Activated CD4-positive, alpha-beta T cell treated with anti-CD3 and anti-CD28 coated beads, Interleukin-2, amount 50 U/mL, for 1 hour (primary cell): ENCODE data around the gene INMT.
"Not testable (repeated sequence)": the region's sequence is repeated elsewhere in the genome, so short reads cannot be mapped to it uniquely, and the experiment has no call there.

Source experiments
- DNase-seq: peaks from one replicate; pipeline ENCODE4 v3.0.0-alpha.2; 2020

The INMT gene

DNA sequence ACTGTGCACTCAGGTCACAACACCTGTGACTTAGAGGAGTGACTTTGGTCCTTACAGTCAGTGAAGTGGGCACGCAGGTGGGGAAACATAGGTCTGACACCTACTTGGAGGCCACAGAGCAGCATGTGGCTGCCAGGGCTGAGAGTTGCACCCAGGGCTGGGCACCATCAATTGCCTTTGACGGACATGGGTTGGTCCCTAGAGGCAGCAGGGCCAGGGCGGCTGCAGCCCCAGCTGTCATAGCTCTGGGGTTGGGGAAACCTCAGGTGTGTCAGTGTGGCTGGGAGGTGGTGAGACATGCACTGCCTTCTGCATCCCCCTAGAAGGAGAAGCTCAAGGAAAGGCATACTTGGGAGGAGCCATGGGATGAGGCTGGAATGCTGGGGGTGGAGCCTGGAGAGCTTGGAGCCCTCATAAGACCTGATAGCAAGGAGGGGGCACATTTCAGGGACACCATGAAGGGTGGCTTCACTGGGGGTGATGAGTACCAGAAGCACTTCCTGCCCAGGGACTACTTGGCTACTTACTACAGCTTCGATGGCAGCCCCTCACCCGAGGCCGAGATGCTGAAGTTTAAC lies at the start of gene INMT:
Gene INMT, plus strand, starts transcription at position 440 of the 578 bp plus-strand sequence. Its CDS starts 16 bp downstream, at position 456.
- DNase-seq = no peak

DNA sequence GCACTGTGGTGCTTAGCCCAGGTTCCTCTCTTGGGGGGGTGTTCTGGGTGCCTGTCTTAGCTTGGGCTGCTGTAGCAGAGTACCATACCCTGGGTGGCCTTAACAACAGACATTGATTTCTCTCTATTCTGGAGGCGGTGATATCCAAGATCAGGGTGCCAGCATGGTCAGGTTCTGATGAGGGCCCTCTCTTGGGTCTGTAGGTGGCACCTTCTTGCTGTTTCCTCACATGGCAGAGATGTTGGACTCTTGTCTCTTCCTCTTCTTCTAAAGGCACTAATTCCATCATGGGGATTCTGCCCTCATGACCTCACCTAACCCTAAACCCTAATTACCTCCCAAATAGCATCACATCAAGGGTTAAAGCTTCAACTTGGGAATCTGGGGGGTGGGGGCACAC lies 49.7 kb upstream of the INMT start:
- peak; percentile 18 for DNase-seq

- no peak for DNase-seq
These were observed 48.2 kb upstream of the INMT start for GRCh38 chr7:30703756-30704155.

DNA sequence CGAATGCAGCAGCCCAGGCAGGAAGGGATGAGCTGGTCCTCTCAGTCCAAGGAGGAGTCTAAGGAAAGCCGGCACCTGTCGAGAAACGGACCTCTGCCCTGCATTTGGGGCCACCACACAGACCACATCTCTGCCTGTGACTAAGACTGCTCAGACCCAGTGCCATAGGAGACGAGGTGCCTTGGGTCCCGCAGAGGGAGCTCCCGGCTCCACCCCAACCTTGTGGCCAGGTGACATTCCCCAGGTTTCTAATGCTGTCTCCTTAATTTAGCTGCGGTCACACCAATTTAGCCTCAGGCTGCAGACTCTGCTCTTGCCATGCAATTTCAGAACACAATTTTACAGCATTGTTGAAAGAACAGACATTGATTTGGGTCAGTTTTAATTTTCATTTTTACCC lies 46.9 kb upstream of the INMT start:
- DNase-seq = no peak

DNA sequence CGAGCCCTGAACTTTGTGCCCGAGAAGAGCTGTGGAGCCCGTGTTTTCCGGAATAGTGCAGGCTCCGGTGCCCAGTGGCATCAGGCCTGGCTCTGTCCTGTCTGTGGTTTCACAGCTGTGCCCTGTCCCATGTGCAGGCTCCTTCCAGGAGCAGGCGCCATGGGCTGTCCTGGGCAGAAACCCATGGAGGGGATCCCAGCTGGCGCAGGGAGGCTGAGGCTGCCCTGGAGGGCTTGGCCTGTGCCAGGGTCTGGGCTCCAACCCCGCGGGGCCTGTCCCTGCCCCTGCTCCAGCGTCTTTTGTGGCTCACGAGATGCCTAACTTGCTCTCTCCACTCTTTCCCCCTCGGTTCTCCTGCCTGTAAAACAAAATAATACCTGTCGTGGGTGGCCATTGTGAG lies 46.3 kb upstream of the INMT start:
- DNase-seq = no peak

- DNase-seq = no peak
These were observed 45.6 kb upstream of the INMT start for GRCh38 chr7:30706316-30706715.

GRCh38 chr7:30706908-30707307 lies 45.0 kb upstream of the INMT start:
- no peak for DNase-seq

DNA sequence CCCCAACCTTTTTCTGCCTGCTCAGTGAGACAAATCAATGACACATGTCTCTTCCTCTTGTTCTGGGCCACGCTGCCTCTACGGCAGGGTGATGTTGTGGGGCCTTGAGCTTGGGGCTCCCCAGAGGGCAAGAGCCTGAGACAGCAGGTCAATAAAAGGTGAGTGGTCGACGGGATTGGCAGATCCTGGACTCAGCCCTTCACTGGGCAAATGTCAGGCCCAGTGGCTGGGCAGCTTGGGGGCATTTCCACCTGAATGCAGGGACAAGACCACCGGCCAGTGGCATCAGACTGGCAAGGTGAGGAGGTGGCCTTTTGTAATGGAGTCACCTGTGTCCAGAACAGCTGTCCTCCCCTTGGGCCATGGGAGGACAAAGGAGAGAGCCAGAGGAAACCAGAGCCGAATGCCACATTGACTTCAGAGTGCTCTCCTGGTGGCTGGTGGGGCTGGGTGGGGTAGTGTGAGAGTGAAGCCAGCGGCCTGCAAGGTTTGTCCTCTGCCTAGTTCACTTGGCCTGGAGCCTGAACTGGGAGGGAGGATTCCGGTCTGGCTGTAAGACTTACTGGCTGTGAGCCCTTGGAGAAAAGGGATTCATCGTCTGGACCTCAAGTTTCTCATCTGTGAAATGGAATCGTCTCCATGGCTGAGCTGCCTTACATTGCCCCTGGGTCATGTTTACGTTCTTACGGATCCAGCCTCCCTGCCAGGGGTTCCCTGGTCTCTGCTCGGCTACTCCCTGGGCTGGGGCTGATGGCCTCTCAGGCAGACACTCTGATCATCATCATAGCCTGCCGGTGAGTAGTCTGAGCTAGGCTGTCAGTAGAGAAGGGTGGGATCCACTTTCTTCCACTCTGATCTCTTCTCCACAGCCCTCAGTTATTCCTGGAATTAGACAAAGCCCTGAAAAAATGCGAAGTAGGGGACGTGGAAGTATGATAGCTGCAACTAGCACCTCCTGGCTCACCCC lies 44.3 kb upstream of the INMT start:
- no peak for DNase-seq

DNA sequence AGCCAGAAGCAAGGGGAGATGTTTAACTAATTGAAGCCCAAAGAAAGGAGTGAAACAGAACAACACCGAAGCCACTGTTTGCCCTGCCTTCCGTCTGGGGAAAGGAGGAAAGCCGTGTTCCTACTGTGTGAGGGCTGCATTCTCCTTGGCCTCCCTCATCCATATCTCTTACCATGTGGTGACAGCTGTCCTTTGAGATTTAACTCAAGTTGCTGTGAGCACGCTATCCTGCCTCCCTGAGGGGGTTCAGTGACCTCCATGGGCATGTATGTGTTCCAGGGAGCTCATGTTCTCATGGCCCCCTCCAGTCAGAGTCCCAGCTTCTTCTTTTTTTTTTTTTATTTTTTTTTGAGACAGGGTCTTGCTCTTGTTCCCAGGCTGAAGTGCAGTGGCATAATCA lies 43.5 kb upstream of the INMT start:
- DNase-seq = no peak

DNA sequence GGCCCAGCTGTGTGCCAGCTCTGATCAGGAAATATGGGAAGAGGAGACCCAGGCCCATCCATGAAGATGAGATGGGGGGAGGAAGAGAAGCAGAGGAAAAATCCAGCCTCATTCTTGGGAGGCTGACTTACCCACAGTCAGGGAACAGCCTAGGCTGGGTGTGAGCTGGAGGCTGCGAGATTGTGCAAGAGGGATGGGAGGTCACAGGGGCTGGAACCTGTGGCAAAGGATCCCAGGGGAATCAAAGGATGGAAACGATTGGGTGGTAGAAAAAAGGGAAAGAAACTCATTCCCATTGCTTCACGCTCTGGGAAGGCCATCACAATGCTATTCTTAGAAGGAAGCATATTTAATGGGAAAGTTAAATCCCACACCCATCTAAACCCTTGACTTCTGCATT lies 43.0 kb upstream of the INMT start:
- no peak for DNase-seq

DNA sequence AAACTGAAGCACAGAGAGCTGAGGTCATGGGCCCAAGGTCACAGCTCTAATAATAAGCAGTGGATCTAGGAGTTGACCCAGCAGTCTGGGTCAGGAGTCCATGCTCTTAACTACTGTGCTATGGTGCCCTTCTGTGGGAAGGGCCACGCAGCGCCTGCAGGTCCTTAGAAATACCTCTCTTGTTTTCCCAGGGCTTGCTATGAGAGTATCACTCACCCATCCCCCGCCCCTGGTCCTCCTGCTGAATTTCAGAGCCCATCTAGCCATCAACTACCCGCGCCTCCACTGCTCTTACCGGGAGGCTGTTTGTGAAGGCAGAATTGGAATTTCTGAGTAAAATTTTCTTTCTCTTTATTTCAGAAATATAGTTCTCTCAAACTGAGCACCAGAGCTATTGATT lies 42.4 kb upstream of the INMT start:
- DNase-seq = no peak

DNA sequence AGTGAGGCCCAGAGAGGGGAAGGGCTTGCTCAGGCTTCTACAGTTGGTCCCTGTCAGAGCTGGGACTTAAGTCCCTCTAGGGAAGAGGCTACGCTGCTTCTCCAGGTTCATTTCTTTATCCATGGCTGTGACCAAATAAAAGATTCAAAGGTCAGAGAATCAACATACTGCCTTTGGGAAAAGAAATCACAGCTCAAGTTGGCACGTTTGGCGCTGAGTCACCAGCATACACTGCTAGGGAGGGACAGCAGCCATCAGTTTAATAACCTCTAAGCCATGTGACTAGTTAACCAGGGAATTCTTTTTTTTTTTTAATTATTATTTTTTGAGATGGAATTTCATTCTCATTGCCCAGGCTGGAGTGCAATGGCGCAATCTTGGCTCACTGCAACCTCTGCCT lies 41.3 kb upstream of the INMT start:
- no peak for DNase-seq

DNA sequence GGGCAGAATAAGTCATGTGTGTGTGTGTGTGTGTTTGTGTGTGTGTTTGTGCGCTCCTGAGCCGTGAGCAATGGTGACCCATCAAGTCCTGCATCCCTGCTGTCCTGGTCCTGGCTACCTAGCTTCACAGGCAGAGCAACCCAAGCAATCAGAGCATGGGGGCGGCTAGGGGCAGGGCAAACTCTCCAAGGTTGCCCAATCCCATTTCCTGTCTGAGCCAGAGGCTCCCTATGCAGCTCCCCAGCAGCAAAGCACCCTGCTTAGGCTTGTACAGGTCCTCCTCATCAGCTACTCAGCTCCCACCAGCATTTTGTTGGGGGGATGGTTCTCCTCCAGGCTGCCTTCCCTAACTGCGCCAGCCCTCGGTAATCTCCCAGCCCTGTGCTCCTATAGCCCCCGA lies 38.5 kb upstream of the INMT start:
- no peak for DNase-seq

- no peak for DNase-seq
These were observed 37.8 kb upstream of the INMT start for GRCh38 chr7:30714129-30714528.

GRCh38 chr7:30717181-30717580 lies 34.8 kb upstream of the INMT start:
- DNase-seq = no peak

- not testable (repeated sequence) for DNase-seq
These were observed 32.5 kb upstream of the INMT start for GRCh38 chr7:30719434-30719833.

DNA sequence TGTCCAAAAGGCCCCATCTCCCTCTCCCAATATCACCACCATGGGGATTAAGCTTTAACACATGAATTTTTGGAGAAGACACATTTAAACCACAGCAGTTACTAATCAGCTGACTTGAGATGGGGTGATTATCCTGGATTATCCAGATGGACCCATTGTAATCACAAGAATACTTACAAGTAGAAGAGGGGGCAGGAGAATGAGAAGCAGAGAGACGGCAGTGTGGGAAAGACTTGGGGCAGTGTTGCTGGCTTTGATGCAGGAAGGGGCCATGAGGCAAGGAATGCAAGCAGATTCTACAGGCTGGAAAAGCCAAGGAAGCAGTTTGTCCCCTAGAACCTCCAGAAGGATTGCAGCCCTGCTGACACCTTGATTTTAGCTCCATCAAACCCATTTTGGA lies 30.7 kb upstream of the INMT start:
- no peak for DNase-seq

DNA sequence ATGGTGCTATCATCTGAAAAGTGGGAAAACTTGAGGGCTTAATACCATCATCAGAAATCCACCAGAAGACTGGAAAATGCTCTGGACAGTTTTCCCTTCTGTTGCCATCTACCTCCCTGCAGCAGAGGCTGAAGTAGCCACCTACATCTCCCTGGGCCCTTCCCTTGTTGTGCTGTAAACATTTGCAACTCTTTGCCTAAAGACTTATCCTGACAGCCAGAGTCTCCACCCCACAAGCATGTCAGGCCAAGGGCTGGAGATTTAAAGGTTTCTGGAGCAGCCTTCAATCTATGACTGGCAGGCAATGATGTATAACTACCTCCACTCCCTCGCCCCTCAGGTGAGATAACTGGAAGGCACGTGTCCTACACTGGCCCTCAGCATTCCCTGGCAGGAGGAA lies 29.7 kb upstream of the INMT start:
- no peak for DNase-seq

- no peak for DNase-seq
These were observed 29.3 kb upstream of the INMT start for GRCh38 chr7:30722671-30723070.

DNA sequence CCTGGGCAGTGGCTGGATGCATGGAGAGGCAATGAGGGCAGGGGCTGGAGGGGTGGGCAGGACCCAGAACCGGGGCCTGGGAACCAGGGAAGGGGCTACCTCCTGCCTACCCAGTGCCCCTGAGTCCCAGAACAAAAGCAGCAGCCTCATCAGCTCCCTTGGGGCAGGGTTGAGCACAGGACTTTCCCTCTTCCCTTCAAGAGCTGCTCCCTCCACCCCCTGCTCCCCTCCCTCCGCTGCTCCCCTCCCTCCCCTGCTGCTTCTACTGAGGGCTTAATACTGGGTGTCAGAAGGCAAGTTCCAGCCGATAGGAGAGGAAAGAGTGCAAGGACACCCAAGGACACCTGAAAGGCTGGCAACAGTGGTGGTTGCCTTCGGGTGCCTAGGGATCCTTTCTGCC lies 28.2 kb upstream of the INMT start:
- no peak for DNase-seq

- DNase-seq = peak; percentile 14
These were observed 25.5 kb upstream of the INMT start for GRCh38 chr7:30726296-30727006.

DNA sequence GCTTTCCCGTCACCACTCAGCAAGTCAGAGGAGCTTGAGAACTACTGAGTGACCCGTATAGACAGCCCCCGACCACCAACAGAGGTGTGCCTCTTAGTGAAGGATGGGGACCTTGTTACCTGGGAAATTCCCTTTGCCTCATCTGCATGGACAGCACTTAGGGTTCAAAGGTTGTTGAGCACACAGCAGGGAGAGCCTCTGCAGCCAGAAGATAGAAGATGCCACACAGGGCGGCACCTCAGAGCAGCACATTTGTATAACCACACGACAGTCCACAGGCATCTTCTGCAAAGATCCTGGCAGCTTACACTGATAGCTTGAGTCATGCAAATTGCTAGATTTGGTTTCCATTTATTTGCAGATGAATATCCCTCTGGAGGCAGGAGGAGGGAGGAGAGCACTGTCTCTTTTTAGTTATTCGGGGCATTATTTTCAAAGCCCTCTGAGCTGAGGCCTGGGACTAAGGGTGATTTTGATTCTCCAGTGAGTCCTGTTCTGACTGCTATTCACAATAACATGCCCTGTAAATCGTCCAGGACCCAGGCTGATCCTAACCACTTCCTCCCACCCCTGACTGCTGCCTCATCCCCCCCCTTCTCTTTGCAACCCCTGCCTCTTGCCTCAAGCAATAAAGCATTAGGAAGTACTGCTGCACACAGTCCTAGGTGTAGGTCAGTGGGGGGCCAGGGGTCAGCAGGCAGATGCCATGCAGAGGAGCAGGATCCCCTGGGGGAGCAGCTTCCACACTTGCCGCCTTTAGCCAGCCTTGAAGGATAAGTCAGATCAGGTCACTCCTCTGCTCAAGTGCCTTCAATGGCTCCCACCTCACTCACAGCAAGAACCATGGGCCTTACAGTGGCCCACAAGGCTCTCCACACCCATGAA lies 24.6 kb upstream of the INMT start:
- peak; percentile 33 for DNase-seq

DNA sequence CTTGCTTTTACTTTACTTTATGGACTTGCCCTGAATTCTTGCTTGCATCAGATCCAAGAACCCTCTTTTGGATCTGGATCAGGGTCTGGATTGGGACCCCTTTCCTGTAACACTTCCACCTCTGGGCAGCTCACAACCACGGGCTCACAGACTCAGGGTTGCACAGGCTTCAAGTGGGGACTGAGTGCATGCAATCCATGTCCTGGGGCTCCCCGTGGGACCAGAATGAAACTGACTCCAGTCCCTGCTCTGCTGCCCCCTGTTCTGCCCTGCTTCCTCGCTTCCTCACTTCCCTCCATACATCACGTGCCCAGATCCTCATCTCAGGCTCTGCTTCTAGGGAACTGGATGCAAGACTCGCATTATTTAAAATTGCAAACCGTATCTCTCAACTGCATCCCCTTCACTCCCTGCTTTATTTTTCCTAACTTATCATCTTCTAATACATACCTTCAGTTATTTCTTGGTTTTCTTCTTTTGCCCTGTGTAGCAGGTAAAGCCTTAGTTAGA lies 23.3 kb upstream of the INMT start:
- DNase-seq = no peak
